UCSD-AML1 (cell line): ENCODE measurements around the gene ZNF460.

Experiments used
- DNase-seq: peaks from one replicate; lab custom pipeline; 2025; ENCODE audit not compliant: unreplicated experiment; lab: John Stamatoyannopoulos, UW

ZNF460 gene

GRCh38 chr19:57338877-57339276, 58.6 kb downstream of the ZNF460 start:
- no peak for DNase-seq

GRCh38 chr19:57342582-57342981, 62.3 kb downstream of the ZNF460 start:
- DNase-seq = no peak
